IMR-90 (cell line): ENCODE measurements around the gene NDNF.

Source experiments
- BHLHE40 ChIP-seq: fragments of 150-350 bp; IDR thresholded peaks from 2 replicates; pipeline ENCODE4 v1.6.1; 2016; ENCODE audit warnings: mild to moderate bottlenecking, low read depth, low read length
- CHD1 ChIP-seq: IDR thresholded peaks from 2 replicates; pipeline ENCODE4 v1.6.1; 2012; ENCODE audit warnings: low read depth, low read length, improper control_type of control experiment
- MXI1 ChIP-seq: IDR thresholded peaks from 2 replicates; pipeline ENCODE4 v1.6.1; 2012; ENCODE audit warnings: low read depth, mild to moderate bottlenecking, low read length, moderate library complexity, borderline replicate concordance
- POLR2A ChIP-seq: IDR thresholded peaks from 2 replicates; pipeline ENCODE4 v1.6.1; 2012; ENCODE audit warnings: mild to moderate bottlenecking, low read depth, low read length
- RAD21 ChIP-seq: IDR thresholded peaks from 2 replicates; pipeline ENCODE4 v1.6.1; 2012; ENCODE audit warnings: low read length, improper control_type of control experiment
- RCOR1 ChIP-seq: IDR thresholded peaks from 2 replicates; pipeline ENCODE4 v1.6.1; 2012; ENCODE audit warnings: mild to moderate bottlenecking, low read length, improper control_type of control experiment; ENCODE audit not compliant: insufficient replicate concordance
- RFX5 ChIP-seq: IDR thresholded peaks from 2 replicates; pipeline ENCODE4 v1.8.0; 2012; ENCODE audit warnings: low read depth, mild to moderate bottlenecking, low read length, moderate library complexity
- TF ChIP-seq, protein P1 (sequence below): conservative IDR thresholded peaks from 2 replicates; pipeline ENCODE4 v1.5.1; 2012; ENCODE audit warnings: mild to moderate bottlenecking, low read depth, low read length, improper control_type of control experiment
- TF ChIP-seq, protein P2 (sequence below): fragments of 150-350 bp; IDR thresholded peaks from 2 replicates; pipeline ENCODE4 v1.6.1; 2017; ENCODE audit warnings: mild to moderate bottlenecking, antibody characterized with exemption, low read length, low read depth

DNA sequence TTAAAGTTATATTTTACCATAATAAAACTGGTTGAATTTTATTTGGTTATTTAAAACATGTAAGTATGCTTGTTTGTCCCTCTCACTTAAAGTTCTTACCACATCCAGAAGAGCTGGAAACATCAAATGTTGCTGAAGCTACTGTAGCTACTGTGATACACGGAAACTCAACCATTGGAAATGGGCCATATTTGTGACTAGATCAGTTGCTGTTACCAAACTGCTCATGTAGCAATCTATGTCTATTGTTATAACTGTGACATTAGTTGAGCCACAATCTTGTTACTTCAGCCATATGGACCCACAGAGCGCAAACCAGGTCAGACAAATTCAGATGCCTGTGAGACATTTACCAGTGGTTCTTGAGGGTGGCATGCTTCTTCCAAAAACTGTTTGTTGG, 41.6 kb downstream of the NDNF start:
- no peak for TF ChIP-seq POLR2A
- TF ChIP-seq, protein P1, sequence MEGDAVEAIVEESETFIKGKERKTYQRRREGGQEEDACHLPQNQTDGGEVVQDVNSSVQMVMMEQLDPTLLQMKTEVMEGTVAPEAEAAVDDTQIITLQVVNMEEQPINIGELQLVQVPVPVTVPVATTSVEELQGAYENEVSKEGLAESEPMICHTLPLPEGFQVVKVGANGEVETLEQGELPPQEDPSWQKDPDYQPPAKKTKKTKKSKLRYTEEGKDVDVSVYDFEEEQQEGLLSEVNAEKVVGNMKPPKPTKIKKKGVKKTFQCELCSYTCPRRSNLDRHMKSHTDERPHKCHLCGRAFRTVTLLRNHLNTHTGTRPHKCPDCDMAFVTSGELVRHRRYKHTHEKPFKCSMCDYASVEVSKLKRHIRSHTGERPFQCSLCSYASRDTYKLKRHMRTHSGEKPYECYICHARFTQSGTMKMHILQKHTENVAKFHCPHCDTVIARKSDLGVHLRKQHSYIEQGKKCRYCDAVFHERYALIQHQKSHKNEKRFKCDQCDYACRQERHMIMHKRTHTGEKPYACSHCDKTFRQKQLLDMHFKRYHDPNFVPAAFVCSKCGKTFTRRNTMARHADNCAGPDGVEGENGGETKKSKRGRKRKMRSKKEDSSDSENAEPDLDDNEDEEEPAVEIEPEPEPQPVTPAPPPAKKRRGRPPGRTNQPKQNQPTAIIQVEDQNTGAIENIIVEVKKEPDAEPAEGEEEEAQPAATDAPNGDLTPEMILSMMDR, result no peak
- TF ChIP-seq, protein P2, sequence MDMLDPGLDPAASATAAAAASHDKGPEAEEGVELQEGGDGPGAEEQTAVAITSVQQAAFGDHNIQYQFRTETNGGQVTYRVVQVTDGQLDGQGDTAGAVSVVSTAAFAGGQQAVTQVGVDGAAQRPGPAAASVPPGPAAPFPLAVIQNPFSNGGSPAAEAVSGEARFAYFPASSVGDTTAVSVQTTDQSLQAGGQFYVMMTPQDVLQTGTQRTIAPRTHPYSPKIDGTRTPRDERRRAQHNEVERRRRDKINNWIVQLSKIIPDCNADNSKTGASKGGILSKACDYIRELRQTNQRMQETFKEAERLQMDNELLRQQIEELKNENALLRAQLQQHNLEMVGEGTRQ, result no peak
- TF ChIP-seq CHD1, result no peak
- TF ChIP-seq RAD21, result no peak
- TF ChIP-seq MXI1, result no peak
- TF ChIP-seq RCOR1, result no peak
- TF ChIP-seq BHLHE40, result no peak
- TF ChIP-seq RFX5, result no peak
